HL-60/S4 treated with phorbol 12-myristate 13-acetate at 8.2 ng/mL for 4 days and 3 days (cell line): ENCODE measurements around the gene MPRIP.

Experiments used
- in situ Hi-C: fragments of 300-500 bp; cut with MboI; formaldehyde crosslinking; loops from 2 replicates; pipeline ENCODE4 v1.15.0; 2022; ENCODE audit warnings: low sequenced_read_pairs

The MPRIP gene

DNA sequence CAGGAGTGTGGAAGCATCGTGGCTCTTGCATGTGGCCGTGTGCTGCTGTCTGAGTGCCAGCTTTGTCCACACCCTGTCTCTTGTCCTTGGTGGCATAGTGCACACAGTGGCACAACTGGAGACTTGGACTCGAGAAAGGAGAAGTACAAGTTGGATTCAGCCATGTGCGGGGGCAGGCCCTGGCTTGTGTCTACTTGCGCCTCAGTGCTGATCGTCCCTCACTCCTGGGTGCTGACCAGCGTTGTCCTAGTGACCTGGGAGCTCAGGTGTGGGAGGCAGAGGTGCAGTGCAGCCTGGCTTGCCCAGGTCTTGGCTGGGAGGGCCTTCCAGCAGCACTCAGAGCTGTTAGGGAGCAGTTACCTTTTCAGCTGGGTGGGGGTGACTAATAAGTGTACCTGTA is 20.6 kb downstream of the MPRIP start:
- in situ Hi-C loops: no loop called here

- in situ Hi-C loops: no loop called here
Observed at GRCh38 chr17:17063546-17064122, 21.4 kb downstream of the MPRIP start.

- in situ Hi-C loops: no loop called here
Observed at GRCh38 chr17:17064322-17064721, 22.1 kb downstream of the MPRIP start.

DNA sequence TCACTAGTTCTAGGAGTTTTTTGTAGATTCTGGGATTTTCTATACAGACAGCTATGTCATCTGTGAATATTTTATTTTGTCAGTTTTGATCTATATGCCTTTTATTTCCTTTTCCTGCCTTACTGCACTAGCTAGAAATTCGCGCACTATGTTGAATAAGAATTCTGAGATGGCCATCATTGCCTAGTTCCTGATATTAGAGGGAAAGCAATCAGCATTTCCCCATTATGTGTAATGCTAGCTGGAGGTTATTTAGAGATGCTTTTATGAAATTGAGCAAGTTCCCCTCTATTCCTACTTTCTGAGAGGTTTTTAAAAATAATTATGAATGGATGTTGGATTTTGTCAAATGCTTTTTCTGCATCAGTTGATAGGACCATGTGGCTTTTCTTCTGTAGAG is 23.8 kb downstream of the MPRIP start:
- in situ Hi-C loops: no loop called here

DNA sequence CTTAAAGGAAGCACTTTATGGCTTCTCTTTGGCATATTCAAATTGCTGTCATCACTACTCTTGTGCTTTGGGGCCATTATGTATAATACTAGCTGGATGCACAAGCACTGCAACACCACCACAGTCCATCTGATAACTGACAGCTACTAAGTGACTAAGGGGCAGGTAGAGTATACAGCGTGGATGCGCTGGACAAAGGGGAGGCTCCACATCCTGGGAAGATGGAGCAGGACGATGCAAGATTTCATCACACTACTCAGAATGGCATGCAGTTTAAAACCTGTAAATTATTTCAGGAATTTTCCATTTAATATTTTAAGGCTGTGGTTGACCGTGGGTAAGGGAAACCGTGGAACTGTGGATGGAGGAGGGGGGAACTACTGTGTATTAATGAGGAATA is 25.0 kb downstream of the MPRIP start:
- in situ Hi-C loops: no loop called here

DNA sequence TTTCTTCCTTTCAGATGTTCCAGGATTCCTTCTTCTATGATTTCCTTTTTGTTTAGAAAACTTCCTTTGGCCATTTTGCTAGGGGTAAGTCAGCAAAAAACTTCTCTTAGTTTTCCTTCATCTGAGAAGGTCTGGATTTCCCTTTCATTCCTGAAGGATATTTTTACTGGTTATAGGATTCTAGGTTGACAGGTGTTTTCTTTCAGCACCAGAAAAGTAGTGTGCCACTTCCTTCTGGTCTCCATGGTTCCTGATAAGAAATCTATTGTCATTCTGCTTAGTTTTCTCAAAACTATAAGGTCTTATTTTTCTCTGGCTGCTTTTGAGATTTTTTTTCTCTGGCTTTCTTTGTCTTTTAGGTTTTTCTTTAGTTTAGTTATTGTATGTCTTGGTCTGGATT is 27.6 kb downstream of the MPRIP start:
- in situ Hi-C loops: no loop called here

GRCh38 chr17:17070931-17071330 is 28.7 kb downstream of the MPRIP start:
- in situ Hi-C loops: no loop called here

DNA sequence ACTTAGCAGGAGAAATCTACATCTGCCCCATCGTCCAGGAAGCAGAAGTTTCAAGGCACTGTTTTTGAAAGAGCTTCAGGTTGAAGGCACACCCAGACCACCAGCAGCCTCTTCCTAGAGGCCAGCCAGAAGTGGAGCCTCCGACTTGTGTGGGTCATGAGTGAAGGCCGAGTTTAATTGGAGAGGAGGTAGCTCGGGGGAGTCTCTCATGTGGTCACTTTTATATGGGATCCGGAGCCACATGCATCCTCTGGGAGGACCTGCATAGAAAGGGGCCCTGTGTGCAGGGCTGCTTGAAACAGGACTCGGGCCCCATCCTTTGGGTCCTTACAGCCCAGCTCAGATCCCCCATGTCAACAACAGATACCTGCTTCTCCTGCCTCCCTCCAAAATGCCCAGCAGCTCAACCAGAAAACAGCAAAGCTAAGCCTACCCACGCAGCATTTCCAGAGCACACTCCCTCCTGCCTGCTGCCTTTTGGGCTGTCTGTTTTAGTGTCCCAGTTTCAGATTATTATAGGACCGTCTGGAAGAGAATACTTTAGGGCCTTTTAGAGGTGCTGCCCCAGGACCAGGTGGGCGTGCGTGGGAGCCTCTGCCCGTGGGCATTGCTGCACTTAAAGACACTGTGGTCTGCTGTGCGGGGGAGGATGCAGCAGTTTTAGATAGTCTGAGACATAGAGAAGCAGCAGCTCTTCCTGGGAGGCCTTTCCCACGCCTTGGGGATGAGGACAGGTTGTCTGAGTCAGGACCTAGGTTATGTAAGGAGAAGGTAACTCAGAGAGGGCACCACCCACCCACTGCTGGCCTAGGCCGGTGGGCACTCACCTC is 29.5 kb downstream of the MPRIP start:
- in situ Hi-C loops: no loop called here

DNA sequence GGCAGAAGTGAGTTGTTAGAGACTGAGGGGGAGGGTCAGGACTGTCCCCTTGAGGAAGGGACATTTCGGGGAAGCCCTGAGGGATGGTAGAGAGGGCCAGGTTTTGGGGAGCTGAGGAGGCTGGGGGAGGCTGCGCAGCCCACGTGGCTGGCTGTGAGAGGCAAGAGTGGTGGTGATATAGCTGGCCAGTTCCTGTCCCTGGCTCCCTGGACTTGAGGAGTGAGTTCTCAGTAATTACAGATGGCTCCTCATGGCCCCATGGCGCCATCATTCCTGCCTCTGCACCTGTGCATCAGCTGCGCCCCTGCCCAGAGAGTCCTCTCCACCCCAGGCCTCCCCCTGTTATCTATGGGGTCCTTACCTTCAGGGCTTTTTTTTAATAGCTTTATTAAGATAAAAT is 30.3 kb downstream of the MPRIP start:
- in situ Hi-C loops: no loop called here

DNA sequence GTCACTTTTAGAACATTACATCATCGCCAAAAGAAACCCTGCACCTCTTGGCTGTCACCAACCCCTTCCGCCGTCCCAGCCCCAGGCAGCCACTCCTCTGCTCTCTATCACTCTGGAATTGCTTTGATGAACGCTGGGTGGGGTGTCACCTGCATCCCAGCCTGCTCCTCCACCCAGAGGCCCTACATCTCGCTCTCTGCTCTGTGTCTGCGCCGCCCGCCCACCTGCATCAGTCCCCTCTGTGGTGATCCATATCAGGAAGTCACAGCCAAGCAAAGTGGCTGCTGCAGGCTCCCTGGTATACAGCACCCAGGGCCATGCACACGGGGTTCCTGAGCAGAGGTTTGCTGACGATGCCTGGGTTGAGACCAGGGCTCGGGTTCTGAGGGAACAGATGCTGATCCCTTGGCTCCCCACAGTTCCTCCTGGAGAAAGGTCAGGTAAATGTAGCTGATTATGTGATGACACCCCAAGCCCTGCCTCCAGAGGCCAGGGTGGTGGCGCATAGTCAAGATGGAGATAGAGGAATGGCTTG is 30.8 kb downstream of the MPRIP start:
- in situ Hi-C loops: no loop called here

GRCh38 chr17:17073581-17074403 is 31.5 kb downstream of the MPRIP start:
- in situ Hi-C loops: no loop called here

GRCh38 chr17:17075125-17075781 is 33.0 kb downstream of the MPRIP start:
- in situ Hi-C loops: no loop called here

DNA sequence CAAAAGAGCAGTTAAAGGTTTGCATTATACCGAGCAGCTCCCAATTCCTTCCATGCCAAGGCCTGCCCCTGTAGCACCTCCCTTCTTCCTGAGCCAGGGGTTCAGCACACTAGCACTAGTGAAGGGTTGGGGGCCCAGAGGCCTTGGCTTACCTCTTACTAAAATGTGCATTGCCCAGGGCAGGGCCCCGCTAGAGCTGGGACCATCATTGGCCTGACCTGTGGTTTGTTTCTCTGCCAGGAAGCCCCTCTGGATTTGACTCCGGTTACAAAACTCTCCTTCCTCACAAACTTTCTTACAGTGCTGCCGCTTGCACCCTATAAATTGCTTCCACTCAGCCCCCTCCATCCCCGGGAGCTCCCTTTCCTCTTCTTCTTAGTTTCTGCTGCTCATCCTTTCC is 33.8 kb downstream of the MPRIP start:
- in situ Hi-C loops: no loop called here

GRCh38 chr17:17077101-17077500 is 34.8 kb downstream of the MPRIP start:
- in situ Hi-C loops: no loop called here

DNA sequence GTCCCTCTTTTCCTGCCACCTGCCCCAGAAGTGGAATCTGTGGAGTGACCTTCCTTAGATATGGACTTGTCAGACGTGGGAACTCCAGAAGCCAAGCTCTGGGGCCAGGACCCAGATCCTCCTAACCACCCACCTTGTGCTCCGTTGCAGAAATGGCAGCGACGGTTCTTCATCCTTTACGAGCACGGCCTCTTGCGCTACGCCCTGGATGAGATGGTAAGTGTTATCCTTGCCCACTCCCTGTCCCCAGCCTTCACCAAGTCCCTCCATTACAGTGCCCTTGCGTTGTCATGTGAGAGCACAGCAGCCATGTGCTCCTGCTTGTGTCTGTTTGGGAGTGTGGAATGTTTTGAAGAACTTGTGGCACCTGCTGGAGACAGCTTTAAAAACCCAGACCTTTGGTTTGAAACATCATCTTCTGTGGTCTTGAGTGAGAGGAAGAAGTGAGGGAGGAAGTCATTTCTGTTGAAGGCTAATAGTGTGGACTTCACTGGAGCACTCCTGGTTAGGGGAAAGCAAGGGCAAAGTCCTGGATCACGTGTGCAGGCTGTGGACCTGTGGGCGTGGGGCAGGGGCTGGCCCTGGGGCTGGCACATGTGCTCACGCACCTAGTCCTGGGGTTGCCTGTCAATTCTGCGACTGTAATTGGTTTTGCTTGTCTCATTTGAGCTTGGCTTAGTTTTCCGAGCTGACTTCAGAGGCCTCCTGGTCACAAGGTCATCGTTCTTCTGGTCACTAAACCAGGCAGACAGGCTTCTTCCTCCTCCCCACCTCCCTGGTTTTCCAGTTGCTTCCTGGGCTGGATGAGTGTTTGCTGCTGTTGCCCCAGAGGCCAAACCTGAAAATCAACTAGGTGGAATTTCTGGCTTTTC is 35.8 kb downstream of the MPRIP start:
- in situ Hi-C loops: no loop called here

DNA sequence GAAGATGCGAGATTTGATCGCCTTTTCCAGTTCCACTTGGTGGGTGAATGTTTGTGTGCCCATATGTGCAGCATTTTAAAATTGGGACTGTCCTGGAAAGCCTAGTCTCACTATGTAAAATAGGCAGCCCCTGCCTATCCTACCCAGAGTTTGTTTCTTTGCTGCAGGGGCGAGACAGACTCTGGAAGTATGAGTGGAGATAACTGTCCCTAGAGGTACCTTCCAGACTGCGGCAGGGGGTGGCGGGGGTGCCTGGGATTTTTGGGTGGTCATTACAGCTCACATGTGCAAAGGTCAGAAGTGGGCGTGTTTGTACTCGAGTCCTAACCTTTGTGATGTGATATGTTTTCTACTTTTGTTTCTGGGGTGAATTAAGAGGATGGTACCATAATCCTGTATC is 36.6 kb downstream of the MPRIP start:
- in situ Hi-C loops: no loop called here

- in situ Hi-C loops: no loop called here
Observed at GRCh38 chr17:17079336-17079735, 37.1 kb downstream of the MPRIP start.

- in situ Hi-C loops: no loop called here
Observed at GRCh38 chr17:17079761-17080160, 37.5 kb downstream of the MPRIP start.

DNA sequence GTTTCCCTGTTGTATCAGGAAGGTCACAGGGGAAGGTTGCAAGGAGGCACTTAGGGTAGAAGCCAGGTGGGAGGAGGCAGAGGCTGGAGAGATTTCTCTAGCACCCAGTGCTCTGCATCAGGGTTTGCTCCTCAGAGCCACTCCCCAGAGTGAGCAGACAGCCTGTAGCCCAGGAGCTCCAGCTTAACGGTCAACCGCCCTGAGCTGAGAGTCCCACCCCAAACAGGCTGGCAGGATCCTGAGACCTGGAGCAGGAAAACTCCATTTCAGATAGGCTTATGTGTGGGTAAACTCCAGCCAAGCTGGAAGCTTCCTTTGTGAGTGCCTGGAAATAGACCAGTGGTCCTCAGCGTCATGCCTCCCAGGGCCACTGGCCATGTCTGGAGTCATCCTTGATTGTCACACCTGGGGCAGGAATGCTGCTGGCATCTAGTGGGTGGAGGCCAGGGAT is 37.9 kb downstream of the MPRIP start:
- in situ Hi-C loops: no loop called here

- in situ Hi-C loops: no loop called here
Observed at GRCh38 chr17:17080781-17081180, 38.5 kb downstream of the MPRIP start.
